Smooth muscle cell of the brain vasculature (primary cell): Measurements from ENCODE around the gene PTMS.

Experiments used
- DNase-seq: peaks from one replicate; pipeline ENCODE4 v3.0.0-alpha.2; 2012; ENCODE audit warnings: low read depth, low spot score

The PTMS gene

DNA sequence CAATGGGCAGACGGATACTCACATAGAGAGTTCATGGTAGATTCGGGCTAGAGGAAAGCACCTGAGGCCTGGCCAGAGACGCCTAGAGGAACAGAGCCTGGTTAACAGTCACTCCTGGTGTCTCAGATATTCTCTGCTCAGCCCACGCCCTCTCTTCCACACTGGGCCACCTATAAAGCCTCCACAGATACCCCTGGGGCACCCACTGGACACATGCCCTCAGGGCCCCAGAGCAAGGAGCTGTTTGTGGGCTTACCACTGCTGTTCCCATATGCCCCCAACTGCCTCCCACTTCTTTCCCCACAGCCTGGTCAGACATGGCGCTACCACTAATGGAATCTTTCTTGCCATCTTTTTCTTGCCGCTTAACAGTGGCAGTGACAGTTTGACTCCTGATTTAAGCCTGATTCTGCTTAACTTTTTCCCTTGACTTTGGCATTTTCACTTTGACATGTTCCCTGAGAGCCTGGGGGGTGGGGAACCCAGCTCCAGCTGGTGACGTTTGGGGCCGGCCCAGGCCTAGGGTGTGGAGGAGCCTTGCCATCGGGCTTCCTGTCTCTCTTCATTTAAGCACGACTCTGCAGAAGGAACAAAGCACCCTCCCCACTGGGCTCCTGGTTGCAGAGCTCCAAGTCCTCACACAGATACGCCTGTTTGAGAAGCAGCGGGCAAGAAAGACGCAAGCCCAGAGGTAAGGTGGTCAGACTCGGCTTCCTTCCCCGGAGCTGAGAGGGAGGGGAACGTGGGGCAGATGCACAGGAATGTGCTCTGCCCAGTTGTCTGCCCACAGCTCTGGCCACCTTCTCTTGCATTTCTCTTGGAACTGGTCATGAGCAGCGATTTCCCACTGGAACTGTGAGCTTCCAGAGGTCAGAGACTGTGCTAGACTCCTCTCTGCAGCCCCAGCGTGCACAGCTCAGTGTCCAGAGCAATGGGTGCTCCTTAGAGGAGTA, 23.1 kb downstream of the PTMS start, which contains the start of gene CD4:
Gene CD4 (plus strand): TSS at position 557 of the 953 bp plus-strand sequence. CDS start 10,611 bp downstream, outside the sequence.
- DNase-seq, result no peak

DNA sequence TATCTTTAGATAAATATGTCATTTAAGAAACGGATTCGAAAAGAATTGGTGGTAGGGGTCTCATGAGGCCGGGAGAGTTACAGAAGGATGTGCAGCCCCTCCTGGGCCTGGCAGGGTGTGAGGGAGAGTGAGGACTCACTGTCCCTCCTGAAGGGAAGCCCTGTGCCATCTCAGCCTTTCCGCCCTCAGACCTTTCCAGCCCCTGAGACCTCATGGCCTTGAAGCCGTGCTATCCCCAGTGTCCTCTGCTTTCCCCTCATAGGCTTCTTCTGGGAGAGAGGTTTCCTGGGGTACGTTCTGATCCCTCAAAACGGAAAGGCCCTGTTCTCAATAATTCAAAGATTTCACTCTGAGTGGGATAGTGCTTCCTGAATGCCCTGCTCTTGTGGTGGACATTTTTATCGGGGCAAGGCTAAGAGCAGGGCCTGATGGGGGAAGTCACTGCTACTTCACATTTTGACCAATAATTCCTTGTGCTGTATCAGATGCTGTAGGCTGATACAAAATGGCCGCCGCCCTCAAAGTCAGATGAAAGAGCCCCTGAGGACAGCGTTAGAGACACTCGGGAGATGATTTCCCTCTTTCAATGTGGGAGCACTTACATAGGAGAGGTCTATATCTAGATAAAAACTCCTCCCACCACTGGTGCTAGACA, 24.5 kb downstream of the PTMS start:
- no peak for DNase-seq

DNA sequence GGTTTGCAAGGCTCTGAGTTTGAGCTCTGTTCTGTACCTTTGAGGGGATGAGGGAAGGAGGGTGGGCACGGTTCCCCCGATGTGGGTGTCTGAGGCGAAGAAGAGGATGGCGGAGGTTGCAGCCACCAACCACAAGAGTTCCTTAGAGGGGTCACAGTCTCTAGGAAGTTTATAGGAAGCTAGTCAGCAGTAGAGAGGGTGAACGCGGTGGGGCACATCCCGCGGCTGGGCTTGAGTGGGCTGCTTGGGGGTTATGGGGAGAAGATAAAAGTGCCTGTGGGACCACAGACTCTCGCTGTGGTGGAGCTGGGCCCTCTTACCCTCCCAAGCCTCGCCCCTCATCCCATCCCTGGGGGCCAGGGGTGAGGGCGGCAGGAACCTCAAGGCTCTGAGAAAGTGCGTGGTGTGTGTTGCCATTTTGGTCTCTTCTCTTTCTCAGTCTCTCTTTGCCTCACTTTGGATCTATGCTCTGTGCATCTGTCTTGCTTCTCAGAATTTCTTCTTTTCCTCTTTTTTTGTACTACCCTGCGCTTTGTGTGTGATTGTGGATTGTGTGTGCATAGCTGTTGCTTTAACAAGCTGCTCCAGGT, 25.9 kb downstream of the PTMS start:
- no peak for DNase-seq

DNA sequence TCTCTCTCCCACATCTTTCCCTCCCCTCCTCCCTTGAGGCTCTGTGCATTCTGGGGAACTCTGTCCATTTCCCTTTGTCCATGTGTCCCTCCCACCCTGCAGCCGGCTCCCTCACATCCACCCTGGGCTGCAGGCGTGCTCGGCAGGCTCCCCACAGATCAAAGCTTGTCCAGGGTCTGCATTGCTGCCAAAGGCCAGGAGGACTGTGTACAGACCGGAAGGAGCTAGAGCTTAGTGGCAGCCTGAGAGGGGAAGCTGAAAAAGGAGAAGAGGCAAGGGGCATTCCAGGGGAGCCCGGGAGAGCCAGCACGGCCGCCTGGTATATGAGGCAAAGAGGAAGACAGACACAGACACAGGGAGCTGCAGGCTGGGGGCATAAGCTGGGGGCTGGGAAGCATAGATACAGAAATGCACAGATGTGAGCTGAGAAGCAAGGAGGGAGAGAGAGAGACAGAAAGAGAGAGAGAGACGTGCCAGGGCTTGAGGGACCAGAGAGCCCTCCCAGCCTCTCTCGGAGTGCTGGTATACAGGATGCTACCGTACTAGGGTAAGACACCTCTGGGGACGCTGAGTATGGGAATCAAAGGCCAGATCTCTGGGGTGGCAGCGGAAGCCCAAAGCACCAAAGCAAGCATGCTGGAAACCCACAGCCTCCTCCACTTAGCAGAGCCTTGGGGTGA, 26.5 kb downstream of the PTMS start:
- DNase-seq, result no peak

DNA sequence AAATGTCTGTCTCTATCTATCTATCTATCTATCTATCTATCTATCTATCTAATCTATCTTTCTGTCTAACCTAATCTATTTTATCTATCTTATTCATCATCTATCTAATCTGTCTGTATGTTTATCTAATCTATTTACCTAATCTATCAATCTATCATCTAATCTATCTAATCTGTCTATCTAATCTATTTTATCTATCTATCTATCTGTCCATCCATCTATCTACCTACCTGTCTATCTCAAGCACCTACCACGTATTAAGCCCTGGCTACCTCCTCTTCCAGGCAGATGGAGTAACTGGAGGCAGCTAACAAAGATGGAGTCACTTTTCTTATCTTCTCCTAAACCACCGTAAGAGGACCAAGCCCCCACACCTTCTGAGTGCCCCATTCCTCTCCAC, 28.9 kb downstream of the PTMS start:
- DNase-seq, result no peak

DNA sequence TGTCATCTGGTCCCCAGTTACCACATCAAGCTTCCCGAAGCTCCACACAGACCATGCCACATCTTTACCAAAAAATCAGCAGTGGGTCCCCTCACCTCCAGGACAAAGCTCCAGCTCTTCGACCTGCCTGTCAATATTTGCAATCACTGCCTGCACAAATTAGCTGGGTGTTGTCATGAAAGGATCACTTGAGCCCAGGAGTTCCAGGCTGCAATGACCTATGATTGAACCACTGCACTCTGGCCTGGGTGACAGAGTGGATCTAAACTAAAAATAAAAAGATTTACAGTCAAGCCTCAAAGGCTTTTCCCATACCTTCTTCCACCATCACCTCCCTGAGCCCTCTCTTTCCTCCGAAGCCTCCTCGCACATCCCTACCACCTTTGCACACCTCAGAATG, 30.4 kb downstream of the PTMS start:
- no peak for DNase-seq

DNA sequence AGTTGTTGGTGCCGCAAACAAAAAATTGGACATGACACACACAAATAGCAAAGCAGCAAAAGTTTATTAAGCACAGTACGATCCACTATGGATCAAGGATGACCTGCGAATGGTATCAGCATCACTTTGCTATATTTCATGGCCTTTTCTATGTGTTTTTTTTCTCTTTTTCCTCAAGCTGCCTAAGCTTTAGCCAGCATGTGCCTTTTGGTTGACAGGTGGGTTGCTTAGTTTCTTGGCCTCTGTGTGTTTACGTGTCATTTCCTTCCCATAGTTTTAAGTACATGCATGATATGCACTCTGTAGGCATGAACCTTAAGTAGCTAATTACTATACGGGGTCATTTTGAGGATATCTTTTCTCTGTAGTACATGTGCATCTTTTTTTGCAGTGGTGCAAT, 33.0 kb downstream of the PTMS start:
- DNase-seq, result no peak

DNA sequence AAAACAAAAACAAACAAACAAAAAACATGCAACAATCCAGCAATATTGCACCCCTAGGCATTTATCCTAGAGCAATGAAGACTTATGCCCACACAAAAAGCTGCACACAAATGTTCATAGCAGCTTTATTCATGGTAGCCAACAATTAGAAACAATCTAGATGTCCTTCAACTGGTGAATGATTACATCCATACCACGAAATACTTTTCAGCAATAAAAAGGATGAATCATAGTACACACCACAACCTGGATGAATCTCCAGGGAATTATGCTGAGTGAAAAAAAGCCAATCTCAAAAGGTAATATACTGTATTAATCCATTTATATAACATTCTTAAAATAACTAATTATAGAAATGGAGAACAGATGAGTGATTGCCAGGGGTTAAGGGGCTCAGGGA, 41.0 kb downstream of the PTMS start:
- no peak for DNase-seq

DNA sequence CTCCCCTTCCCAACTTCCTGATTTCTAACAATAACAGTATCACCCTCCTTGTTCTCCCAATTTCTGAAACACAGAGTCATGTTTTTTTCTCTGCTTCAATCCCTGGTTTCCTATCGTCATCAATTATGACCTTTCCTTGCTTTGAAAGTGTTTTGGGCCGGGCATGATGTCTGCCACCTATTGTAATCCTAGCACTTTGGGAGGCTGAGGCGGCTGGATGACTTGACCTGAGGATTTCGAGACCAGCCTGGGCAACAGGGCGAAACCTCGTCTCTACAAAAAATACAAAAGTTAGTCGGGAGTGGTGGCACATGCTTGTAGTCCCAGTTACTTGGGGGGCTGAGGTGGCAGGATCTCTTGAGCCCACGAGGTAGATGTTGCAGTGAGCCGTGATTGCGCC, 42.9 kb downstream of the PTMS start:
- DNase-seq, result no peak

DNA sequence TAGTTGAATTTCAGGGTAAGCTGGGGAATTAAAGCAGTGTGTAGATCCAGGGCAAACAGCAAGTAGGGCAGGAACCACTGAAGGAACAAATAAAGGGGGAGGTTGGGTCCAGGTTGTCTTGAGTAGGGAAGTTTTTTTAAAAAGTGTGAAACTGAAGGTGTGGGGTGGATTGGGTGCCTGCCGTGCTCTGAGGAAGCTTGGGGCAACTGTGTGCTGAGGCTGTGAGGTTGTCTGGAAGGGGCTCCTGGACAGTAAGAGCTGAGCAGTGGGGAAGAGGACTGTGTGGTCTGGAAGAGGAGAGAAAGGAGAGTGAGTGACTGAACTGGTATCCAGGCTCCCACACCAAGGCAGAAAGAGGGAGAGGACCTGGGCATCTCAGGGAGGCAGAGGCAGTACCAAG, 44.6 kb downstream of the PTMS start:
- no peak for DNase-seq

DNA sequence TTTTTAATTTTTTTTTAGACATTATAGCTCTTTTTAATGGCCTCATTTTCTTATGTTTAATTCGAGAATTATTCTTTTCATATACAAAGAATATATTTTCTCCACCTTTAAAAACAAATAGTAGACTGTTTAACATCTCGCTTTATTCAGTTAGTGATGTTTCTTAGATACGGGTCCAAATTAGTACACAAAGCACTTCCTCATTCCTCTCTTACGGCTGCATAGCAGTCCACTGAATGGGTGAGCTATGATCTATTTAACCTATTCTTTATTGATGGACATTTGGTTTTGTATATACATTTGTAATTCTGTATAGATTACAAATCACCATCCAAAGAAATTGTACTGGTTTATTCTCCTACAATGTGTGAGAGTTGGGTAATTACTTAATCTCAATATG, 47.2 kb downstream of the PTMS start:
- DNase-seq, result no peak

DNA sequence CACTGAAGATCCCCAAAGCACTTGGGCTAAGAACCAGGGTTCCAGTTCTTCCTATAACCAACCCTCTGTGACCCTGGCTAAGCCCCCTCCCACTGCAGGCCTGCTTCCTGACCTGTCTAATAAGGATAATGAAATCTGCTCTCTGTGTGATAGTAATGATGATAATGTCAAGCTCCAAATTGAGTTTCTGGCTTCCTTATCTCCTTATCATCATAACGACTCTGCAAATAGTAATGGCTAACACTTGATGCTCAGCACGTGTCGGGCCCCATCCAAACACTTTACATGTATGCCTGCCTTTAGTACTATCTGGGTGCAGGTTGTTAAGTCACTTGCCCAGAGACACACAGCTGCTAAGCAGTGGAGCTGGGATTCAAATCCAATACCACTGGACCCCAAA, 50.4 kb downstream of the PTMS start:
- DNase-seq, result no peak

DNA sequence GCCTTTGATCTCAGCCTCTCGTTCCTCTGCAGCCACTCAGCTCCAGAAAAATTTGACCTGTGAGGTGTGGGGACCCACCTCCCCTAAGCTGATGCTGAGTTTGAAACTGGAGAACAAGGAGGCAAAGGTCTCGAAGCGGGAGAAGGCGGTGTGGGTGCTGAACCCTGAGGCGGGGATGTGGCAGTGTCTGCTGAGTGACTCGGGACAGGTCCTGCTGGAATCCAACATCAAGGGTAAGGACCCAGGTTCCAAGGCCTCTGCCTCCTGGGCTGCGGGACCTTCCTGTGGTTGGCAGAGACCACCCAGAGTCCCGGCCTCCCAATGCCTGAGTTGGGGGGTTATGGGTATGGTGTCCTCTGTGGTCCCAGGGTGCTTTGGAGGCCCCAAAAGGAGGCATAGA, 50.9 kb downstream of the PTMS start:
- no peak for DNase-seq

DNA sequence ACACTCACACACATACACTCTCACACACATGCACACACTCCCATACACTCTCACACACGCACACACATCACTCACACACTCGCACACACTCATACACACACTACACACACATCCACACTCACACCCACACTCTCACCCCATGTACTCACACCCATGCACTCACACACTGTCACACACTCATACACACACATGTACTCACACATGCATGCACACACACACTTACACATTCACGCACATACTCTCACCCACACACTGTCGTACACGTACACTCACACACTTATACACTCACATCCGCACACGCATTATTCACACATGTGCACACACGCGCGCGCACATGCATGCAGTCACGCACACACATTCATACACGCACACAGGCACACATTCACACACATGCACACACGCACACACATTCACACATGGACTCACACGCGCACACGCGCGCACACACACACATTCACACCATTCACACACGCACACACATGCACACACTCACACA, 51.5 kb downstream of the PTMS start:
- no peak for DNase-seq

DNA sequence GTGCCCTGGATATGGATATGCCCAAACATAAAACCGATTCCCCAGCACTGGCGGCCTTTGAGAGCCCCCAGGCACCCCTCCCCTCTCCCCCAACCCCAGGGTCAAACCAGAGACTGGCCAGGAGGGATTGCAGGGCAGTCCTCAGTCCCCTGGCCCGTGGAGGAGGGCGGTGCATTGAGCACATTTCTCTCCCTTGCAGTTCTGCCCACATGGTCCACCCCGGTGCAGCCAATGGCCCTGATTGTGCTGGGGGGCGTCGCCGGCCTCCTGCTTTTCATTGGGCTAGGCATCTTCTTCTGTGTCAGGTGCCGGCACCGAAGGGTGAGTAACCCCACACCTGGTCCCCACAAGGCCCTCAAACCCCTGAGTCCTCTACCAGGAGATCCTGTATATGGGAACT, 52.1 kb downstream of the PTMS start:
- no peak for DNase-seq

DNA sequence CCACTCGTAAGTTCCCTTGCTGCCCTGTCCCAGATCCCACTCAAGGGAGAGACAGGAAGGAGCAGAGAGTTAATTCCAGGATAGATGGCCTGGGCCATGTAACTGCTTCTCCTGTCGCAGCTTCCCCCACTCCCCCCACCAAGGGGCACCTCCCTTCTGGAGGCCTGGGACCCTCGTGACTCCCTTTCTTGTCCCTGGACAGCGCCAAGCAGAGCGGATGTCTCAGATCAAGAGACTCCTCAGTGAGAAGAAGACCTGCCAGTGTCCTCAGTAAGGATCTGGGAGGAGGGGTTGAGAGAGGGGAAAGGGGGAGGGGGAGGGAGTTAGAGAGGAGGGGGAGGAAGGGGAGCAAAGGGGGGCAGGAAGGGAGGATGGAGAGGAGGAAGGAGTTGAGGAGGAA, 52.5 kb downstream of the PTMS start:
- no peak for DNase-seq

DNA sequence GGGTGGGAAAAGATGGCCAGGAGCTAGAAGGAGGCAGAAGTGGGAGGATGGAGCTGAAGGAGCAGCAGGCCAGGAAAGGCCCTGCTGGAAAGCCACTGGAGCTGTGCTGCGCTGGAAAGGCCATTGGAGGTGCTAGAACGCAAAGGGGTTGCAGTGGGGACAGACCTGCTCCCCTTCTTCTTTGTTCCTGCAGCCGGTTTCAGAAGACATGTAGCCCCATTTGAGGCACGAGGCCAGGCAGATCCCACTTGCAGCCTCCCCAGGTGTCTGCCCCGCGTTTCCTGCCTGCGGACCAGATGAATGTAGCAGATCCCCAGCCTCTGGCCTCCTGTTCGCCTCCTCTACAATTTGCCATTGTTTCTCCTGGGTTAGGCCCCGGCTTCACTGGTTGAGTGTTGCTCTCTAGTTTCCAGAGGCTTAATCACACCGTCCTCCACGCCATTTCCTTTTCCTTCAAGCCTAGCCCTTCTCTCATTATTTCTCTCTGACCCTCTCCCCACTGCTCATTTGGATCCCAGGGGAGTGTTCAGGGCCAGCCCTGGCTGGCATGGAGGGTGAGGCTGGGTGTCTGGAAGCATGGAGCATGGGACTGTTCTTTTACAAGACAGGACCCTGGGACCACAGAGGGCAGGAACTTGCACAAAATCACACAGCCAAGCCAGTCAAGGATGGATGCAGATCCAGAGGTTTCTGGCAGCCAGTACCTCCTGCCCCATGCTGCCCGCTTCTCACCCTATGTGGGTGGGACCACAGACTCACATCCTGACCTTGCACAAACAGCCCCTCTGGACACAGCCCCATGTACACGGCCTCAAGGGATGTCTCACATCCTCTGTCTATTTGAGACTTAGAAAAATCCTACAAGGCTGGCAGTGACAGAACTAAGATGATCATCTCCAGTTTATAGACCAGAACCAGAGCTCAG, 53.2 kb downstream of the PTMS start:
- DNase-seq, result no peak

DNA sequence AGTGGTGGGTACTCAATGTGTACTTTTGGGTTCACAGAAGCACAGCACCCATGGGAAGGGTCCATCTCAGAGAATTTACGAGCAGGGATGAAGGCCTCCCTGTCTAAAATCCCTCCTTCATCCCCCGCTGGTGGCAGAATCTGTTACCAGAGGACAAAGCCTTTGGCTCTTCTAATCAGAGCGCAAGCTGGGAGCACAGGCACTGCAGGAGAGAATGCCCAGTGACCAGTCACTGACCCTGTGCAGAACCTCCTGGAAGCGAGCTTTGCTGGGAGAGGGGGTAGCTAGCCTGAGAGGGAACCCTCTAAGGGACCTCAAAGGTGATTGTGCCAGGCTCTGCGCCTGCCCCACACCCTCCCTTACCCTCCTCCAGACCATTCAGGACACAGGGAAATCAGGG, 54.0 kb downstream of the PTMS start:
- DNase-seq, result no peak
